T-helper 2 cell (primary cell): ENCODE results near the gene PTPRZ1.

ENCODE experiments used
- DNase-seq, 5 experiments: peaks; one replicate each; pipeline versions ENCODE4 v3.0.0 to v3.0.0-alpha.2; 2012 to 2022
- total RNA-seq, 2 donors: gene quantifications; one replicate each; lab custom pipeline; 2026; lab: John Stamatoyannopoulos, UW

PTPRZ1 gene
- 0 to 0.31 reads per million in 2 donors for total RNA-seq

DNA sequence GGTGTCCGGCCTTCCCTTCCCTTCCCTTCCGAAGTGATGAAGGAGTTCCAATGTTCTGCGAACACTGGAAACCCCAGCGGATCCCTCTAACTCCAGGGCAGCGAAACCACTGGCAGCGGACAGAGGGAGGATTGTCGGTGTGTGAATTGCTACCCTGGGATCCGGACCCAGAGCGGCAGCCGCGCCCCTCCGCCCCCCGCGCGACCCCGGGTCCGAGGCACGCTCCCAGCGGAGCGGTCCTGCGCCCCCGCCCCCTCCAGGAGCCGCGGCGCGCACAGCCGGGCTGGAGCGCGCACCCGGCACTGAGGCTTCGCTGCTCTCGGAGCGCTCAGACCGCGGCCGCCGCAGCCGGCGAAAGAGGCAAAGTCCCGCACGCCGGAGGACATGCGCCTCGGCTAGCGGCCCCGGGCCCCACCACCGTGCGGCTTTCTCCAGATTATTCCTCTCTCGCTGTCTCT is at the start of gene PTPRZ1:
TSS of gene PTPRZ1 (plus strand) at position 331 of the 458 bp plus-strand sequence. CDS start 339 bp downstream, outside the sequence.
- no peak for DNase-seq

DNA sequence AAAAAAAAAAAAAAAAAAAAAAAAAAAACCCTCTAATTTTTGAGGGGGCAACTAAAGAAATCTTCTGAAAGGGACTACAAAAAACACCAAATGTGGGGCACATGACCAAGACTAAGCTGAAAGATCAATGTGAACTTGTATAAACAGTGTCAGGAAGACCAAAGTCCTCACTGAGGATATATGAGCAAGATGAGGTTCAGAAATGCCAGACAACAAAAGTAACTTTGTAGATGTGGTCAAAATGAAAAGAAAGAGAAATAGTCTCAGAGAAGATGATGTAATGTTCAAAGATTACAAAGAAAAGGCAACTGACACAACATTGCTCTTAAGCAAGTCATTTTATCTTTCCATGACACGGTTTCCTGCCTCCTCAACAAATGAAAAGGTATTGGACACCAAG is 48.7 kb upstream of the PTPRZ1 start:
- no peak for DNase-seq

DNA sequence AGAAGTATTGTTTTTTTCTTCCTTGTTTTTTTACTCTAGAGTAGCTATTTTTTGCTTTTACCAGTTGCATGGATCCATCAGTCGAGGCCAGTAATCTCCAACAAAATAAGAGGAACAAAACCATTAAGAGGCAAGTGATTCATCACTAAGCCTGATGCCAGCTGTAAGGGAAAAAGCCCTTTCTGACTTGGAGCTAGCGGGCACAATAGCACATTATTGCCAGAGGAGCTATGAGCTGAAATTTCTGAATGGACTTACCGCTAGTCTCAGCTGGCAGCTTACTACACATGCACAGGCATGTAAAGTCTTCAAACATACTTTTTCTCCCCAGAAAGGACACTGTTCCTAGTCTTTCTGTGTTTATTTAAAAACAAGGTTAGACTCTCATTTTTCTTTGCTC is 41.6 kb upstream of the PTPRZ1 start:
- DNase-seq, result no peak

DNA sequence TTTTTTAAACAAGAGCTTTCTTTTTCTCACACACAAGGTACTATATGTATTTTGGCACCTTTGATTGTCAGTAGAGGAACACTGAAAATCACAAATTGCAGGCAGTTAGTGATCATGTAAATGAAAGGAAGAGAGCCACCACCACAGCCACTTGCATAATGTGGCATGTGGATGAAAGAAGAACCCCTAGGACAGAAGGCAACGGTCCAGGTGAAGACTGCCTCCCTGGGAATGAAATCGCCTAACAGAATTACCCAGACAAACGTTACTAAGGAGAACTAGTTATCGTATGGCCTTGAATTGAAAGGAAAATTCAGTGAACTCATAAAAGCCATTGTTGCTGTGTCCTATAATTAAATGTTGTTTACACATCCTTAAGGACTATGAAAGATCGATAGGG is 41.2 kb upstream of the PTPRZ1 start:
- DNase-seq, result no peak

DNA sequence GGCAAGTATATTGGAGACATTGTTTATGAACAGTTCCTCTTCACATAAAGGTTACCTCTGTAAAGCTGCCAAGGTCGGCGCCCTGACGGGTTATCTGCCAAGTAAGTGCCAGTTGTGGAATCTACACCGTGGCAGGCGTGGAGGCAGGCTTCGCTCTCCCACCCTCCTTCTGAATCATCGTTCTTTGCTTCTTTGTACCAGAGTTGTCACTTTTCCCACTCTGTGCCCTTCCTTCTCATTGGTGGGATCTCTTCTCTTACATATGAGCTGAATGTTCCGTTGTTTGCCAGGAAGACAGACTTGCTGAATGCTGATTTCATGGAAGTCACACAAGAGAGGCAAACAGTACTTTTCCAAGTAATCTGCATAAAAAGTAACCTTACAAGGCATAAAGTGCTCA is 40.6 kb upstream of the PTPRZ1 start:
- no peak for DNase-seq

DNA sequence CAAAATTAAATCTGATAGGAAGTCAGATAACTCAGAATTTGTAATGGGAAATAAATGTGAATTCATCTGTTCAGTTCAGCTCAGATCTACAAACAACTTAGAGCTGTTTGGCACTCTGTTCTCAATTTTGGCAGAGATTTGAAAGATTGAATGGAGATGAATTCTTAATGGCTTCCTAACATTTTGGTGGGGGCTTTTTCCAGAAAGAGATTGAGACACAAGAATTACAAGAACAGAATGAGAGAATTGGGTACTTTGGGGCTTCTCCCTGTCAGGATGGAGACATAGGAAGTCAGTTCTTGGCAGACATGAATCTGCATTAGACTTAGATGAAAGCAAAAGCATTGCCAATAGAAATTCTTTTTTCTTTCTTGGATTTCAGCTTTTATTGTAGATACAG is 39.0 kb upstream of the PTPRZ1 start:
- DNase-seq, result no peak

DNA sequence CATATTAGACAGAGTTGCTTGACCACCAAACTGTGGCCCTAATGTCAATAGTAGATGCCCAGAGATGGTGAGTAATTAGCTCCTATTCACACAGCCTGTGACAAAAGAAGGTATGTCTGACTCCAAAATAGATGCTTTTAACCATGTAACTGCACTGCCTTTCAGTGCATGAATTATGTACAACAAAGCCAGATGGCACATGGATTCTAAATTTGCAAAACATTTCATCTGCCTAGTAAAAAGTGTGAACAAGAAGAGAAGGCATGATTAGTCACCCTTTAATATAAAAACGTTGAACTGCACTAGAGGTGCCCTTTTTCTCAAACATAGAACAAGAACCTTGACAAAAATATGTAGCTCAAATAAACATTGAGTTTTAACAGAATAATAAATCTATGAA is 35.5 kb upstream of the PTPRZ1 start:
- DNase-seq, result no peak

DNA sequence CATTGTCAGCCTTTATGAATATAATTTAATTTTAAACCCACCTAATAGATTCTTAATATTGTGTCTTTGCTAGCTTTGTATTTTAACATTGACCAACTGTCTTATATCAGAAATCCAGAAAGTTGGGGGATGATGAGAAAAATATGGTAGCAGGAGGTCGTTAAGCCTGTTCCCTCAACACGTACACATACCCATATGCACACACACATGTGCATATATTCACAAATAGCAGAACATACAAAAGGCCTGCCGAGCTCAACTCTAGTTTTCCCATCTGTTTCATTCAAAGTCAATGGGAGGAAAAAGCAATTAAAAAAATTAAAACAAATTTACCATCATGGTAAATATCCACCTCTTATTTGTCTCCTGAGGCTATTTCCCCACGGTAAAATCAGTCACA is 25.9 kb upstream of the PTPRZ1 start:
- no peak for DNase-seq

DNA sequence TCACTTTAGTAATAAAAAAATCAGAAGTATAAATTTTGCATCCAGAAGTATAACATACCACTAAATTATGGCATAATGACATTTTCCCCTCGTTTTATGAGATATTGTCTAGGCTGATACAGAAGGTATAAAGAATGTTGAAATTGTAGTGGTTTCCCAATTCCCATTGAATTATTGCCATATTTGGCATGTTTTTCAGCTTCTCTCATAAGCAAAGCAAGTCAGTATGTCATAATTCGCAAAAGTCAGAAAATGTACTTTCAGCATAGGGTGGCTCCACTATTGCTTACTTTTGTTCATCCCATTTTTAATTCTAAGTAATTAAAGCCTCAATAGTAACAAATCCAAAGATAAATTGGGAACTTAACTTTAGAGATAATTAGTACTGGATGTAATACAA is 19.7 kb upstream of the PTPRZ1 start:
- no peak for DNase-seq

DNA sequence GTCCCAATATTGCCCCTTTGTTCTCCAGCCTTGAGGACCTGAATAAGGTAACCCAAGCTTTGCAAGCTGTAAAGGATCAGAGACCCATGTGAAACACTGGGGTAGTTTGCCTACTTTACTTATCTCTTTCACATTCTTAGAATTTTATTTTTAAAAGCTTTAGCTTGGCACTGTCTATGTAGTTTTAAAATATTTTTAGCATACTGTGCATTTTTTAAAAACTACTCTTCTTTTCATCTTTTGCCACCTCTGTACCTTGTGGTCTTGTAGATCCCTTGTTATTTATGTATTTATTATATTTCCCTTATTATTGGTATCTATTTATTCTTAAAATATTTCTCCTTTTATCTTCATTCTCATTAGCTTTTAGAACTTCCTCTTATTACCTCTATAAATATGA is 12.0 kb upstream of the PTPRZ1 start:
- no peak for DNase-seq

DNA sequence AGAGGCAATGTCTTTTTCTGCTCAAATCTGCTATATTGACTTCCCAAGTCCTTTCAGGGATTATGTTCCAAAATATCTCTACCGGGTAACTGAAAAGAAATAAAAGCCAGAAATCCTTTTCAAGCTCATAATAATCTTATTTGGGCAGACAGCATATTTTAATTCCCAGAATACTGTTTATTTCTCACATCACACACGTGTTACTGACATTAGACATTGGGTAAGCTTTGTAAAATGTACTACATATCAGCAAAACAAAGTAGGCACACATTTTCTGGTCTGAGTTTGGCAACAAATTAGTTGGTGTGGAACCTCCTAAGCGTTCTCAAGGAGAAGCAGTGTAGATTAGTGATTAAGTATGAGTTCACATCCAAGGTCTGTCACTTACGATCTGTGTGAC is 10.4 kb upstream of the PTPRZ1 start:
- DNase-seq, result no peak

DNA sequence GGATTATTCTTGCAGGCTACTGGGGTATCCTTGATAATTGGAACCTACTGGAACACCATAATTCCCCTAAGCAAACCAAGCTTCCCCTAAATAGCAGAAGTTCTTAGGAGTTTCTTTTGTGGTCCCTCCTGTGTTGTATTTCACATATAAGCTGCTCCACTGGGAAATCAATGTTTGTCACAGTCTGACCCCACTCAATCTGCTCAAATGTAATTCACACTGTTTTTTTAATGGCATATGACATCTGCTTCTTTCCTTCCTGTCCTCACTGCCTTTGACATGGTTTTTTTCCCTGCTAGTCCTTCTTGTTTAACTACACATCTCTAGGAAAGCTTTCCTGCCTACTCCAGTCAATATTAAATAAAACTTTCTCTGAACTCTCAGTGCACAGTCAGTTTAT is 1.8 kb upstream of the PTPRZ1 start:
- no peak for DNase-seq

DNA sequence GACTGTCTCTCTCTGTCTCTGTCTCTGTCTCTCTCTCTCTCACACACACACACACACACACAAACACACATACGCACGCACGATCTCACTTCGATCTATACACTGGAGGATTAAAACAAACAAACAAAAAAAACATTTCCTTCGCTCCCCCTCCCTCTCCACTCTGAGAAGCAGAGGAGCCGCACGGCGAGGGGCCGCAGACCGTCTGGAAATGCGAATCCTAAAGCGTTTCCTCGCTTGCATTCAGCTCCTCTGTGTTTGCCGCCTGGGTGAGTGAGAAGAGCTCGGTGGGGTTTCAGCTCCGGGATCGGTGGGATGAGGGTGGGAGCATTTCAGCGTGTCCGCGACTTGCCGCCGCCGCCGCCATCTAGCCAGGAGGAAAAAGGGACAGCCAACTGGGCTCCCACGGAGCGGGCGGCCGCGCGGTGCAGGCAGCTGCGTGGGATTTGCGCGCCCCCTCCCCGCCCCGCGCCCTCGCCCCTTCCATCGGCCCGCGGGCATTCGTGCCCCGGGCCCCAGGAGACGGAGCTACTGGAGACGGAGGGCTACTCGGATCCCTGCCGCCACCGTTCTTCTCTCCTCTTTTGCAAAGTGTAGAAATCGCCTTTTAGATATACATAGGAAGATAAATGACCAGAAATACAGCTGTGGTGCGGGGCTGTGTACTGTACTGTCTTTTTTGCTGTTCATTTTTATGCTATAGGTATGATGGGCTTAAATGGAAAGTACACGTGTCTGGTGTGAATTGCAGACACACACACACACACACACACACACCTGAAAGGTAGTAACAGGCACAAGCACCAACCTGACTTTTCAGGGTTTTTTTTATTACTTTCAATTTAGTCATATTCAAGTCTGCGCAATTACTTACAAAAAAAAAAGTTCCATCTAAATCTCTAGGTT is 581 bp downstream of the PTPRZ1 start:
- peak in 1 of 5 experiments; percentile 8 for DNase-seq

DNA sequence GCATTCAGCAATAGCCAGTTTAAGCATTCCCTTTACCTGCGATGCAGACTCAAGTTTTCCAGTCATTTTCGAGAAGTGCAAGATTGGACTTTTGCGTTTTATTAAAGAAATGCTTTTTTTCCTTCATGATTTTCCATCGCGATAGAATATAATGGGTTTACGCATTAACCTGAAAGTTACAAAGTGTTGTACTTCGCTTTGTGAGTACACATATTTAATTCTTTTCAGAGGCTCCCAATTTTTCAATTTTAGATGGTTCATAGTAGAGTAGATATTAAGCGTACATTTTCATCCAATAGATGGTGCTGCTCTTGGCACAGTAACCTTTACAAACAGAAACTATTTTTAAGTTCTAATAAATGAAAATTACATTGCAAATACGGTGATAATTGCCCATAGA is 1.3 kb downstream of the PTPRZ1 start:
- no peak for DNase-seq

DNA sequence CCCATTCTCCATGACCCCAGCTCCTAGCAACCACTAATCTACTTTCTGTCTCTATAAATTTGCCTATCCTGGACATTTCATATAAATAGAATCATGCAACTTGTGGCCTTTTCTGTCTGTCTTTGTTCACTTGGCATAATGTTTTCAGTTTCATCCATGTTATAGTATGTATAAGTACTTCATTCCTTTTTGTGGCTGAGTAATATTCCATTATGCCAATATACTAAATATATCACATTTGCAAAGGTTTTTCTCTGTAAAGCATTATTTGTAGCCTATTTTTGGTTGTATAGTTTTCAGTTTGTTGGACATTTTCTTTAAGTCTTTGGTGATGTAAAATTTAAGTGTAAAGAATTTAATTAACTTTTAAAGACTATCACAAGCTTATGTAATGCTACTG is 2.2 kb downstream of the PTPRZ1 start:
- no peak for DNase-seq

DNA sequence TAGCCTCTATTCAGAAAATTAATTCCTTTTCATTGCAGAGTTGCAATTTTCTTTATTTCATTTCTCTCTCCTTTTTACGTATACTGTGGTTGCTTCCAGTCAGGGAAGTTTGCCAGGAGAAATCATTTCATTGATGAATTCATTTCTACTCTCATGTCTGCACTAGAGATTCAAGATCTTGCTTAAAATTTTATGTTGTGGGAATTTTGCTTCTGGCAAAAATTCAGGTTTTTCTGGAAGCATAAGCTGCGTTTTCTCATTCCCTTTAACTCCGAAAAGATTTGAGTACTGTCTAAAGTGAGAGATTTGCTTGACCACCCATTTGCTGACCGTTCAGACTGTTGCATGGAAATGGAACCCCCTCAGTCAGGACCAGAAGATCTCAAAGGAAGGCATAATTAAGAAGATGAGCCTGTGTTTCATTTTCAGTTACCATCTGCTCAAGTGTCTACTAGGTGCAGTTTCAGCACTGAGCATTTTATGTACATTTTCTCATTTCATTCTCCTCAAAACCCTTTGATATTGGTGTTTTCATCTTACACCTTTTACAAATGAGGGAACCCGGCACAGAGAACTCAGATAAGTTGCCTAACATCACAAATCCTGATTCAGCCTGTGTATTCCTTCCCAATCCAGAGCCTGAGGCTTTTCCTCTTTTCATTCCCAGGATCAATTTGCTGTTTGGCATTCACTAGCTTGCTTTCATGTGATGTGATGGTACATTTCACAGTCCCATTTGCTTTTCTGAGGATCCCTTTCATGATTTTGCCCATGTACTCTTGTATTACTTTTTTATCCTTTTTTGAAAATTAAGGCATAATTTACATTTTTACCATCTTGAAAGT is 3.9 kb downstream of the PTPRZ1 start:
- no peak for DNase-seq

DNA sequence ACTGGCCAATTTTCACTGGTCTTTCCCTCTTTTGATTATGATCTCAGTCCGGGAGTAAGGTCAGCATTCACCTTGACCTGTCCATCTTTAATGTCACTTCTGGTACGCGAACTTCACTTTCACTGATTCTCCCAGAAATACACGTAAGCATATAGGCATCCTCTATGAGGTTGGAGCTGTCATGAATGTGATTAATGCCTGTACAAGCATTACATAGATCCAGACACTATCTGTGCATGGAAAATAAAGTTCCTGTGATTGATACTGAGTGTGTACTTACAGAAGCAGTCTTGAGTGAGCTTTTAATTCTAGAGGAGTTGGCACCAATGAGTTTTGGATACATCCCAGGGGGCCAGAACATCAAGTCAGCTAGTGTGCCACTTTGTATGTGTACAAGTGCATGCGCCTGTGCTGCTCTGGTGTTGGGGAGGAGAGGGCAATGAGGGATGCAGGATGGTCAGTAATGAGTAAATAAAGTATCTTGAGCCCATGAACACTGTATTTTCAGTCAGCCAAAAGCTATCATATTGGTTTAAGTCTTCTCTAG is 6.0 kb downstream of the PTPRZ1 start:
- DNase-seq, result no peak

DNA sequence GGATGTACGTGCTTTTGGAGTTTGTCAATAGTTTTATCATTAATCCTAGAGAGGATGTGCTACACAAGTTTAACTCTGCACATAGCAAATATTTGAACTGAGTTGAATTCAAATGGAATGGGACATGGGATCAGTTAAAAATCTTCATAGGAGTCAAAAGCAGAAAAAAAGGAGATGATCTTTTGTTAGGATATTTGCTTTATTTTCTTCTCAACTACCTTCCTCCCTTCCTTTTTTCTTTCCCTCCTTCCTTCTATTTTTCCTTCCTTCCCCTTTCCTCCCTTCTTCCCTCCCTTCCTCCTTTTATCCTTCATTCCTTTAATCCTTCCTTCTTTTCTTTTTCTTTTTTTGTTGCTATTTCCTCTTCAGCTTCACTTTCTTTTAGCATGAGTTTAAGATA is 6.6 kb downstream of the PTPRZ1 start:
- DNase-seq, result no peak

DNA sequence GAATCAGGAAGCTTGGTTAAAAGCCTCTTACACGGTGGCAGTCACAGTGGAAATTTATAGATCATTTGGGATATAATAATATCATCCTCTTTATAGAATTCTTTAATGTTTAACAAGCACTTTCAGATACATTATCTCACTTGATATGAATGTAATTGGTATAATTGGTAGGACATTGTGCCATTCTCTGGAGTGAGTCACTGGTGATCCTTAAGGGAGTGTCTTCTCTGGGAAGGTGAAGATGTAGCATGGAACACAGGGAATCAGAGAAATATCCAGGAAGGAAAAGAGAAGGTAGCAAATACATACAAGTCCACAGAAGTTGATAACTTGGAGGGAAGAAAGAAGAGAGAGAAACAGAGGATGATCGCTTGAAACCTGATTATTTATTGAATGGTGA is 9.8 kb downstream of the PTPRZ1 start:
- DNase-seq, result no peak

DNA sequence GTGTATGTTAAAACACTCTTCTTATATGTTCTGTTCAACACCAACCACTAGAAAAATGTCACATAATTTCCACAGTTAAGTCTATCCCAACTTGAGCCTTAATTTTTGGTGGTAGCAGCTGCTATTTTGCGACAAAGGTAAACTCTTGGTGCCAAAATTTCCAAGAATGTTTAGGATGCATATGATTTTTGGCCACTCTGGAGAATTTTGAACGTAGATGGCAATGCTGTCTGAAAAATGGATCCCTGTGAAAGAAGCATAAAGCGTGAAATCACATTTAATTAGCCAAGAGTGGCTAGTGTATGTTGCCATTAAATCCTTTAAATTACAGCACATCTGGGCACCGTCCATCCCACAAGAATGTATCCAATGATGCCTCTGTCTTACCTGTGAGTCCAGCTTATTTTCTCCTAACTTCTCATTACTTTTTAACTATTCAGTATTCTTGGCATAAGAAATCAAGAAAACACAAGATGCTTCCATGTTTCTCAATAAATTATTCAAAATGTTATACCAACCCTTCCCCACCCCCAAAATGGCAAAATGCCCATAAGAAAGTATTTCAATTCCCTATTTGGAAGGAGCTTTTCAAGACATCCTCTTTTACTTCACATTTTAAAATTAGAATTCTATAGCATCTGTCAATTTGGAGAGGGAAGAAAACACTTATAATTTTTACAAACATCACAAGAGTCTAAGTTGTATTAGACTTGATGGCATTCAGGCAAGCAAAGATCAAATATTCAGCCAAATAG is 12.4 kb downstream of the PTPRZ1 start:
- DNase-seq, result no peak

DNA sequence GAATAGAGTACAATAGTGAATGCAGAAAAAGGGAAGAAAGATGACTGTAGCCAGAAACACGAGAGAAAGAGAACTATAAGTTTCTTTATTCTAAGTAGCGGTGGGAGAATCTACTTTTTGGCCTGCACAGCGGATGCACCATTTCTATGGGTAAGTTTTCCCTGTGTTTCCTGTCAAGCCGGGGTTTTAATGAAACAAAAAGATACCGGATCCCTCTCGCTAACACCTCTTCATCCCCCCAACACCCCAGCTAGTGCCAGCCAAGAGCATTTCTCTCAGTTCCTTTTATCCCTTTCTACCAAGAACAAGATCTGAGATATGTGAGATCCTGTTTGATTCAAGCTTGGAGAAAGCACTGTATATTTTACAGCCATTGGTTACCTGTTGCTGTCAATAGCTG is 14.7 kb downstream of the PTPRZ1 start:
- no peak for DNase-seq

DNA sequence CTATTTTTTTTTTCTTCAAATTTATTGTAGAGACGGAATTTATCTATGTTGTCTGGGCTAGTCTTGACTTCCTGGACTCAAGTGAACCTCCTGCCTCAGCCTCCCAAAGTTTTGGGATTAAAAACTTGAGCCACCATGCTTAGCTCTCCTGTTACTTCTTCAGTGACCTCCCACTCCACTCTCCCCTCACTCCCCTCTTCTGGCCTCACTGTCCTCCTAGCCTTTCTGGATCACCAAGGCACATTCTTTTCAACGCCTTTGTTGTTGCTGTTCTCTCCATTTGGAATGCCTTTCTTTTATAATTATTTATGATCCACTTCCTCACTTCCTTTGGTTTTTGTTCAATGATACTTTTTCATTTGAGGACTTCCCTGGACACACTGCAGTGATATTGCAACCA is 17.9 kb downstream of the PTPRZ1 start:
- no peak for DNase-seq

DNA sequence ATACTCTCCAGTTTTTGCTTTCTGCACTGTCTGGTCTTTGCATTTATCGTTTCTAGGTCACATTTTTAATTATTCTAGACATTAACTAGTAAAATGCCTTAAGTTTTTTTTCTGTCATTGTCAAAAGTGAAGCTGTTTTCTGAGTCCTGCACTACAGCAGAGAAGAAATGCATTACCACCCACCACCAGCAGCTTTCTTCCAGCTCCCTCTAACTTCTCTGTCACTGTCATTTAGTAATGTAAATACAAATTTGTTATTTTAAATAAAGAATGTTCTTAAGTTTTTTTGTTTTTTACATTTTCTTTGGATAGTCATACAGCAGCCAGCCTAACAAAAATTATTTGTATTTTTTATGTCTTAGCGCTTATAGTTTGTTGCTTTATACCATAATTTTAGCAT is 18.8 kb downstream of the PTPRZ1 start:
- DNase-seq, result no peak
